HPDE6-E6E7 (cell line): ENCODE measurements around the gene ACSF2.

ENCODE experiments used
- DNase-seq: peaks from one replicate; pipeline ENCODE4 v3.0.0; 2011; ENCODE audit warnings: missing footprints; ENCODE audit errors: extremely low spot score

ACSF2 gene

DNA sequence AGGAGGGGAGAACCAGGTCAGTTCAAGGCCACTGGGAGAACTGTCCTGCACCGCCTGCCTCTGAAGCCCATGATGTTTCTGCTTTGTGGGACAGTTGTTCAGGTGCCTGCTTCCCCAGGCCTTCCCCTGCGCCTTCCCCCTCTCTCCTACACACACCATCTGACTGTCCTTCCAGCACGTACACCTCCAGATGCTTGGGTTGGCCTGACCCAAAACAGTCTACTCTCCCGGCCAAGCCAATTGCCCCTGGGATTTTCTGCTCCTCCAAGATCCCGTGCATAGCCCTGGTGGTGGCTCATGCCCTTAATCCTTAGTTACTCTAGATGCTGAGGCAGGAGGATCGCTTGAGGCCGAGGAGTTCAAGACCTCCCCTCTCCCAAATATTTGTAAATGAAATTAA is 52.0 kb downstream of the ACSF2 start:
- DNase-seq = no peak

GRCh38 chr17:50478391-50479381 is 52.7 kb downstream of the ACSF2 start, which contains the start of gene RSAD1:
RSAD1 (plus strand) TSS chr17:50478860; CDS start chr17:50478885, 25 bp downstream.
- peak; percentile 67 for DNase-seq

DNA sequence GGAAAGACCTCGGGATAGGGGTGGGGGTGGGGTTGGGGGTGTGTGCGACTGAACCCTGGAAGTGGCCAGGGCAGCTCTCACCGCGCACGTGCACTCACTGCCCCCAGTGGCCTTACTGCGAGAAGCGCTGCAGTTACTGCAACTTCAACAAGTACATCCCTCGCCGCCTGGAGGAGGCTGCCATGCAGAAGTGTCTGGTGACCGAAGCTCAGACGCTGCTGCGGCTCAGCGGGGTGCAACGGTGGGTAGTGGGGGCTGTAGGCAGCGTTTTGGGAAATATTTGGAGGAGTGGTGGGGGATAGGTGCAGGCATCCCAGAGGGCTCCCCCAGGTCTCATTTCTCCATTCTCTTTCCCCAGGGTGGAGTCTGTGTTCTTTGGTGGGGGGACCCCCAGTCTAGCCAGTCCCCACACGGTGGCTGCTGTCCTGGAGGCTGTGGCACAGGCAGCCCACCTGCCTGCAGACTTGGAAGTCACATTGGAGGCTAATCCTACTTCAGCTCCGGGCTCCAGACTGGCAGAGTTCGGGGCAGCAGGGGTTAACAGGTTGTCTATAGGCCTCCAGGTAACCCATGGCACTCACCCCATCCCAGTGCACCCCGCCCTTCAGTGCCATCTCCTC is 53.6 kb downstream of the ACSF2 start:
- peak; percentile 82 for DNase-seq

GRCh38 chr17:50480142-50480764 is 54.2 kb downstream of the ACSF2 start:
- DNase-seq = no peak

- DNase-seq = no peak
Measured at GRCh38 chr17:50480854-50481490, 55.0 kb downstream of the ACSF2 start.

- DNase-seq = no peak
Measured at GRCh38 chr17:50481648-50482047, 55.6 kb downstream of the ACSF2 start.

- no peak for DNase-seq
Measured at GRCh38 chr17:50482110-50482509, 56.1 kb downstream of the ACSF2 start.

GRCh38 chr17:50482516-50482915 is 56.5 kb downstream of the ACSF2 start:
- peak; percentile 76 for DNase-seq

- no peak for DNase-seq
Measured at GRCh38 chr17:50483266-50483665, 57.2 kb downstream of the ACSF2 start.

GRCh38 chr17:50484386-50485155 is 58.6 kb downstream of the ACSF2 start:
- DNase-seq = no peak

DNA sequence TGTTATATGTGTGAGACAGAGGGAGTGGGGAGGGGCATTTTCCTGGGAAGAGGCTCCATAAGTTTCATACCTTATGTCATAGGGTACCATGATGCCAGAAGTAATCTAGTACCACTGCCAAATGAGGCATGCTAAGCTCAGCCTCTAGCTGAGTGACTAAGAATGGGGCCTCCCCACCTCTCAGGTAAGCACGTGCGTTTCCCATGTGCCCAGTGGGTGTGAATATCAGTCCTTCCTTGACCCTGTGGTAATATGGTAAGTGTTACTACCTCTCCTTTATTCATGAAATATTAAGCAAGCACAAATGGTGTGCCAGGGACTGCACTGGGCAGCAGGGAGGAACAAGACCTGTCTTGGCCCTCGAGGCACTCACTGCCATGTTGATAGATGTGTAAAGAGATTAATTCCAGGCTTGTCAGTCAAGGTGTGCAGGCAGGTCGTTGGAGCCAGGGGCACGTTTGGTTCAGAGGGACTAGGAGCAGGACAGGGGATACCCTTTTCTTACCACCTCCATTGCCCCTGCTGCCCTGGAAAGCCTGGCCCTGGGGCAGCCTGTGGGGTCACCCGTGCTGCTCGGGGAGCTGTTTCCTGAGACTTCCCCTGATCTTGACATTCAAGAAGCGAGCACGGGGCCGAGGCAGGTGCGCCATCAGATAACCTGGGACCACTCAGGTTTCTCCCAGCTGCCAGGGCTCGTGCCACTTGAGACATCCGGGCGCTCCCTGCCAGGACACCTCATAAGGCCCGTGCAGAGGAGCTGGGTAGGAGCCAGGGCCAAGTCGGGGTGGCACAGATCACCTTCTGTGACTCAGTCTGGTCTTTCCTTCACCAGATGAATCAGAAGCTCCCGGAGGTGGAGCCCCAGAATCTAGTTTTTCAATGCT is 61.4 kb downstream of the ACSF2 start:
- peak; percentile 99 for DNase-seq

GRCh38 chr17:50488880-50489279 is 62.9 kb downstream of the ACSF2 start:
- DNase-seq = no peak

DNA sequence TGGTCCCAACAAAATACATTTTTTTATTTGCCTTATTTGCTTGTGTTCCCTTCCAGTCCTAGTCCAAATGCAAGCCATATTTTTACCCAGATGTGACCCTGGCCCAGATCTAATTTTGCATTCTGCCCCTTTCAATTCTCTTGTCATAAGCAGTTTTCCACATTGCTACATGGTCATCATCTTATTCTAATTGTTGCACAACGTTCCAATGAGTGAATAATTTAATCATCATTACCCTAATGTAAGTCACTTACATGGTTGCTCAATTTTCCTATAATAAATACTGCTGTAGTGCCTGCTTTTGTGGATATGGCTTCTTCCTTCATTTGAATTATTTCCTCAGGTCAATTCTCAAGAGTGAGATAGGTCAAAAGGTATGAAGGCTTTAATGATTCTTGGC is 65.5 kb downstream of the ACSF2 start:
- DNase-seq = no peak

- no peak for DNase-seq
Measured at GRCh38 chr17:50492214-50492613, 66.2 kb downstream of the ACSF2 start.

DNA sequence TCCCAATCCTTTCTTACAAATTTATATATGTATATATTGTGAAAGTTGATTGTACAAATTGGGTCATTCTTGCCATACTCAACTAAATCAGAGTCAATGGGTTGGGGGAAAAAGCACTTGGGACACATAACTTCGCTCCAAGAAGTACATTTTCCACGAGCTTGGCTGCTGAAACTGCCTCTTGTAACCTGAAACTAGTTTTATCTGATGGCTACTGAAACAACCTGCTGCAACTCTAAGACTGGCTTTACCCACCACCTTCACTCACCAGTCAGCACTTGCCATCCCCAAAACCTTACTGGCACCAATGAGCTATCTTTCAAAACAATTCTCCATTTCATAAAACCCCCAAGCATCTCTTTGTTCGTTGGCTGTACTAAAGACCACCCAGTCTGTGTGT is 67.7 kb downstream of the ACSF2 start:
- DNase-seq = no peak

- no peak for DNase-seq
Measured at GRCh38 chr17:50495217-50495823, 69.3 kb downstream of the ACSF2 start.

- no peak for DNase-seq
Measured at GRCh38 chr17:50495918-50496317, 69.9 kb downstream of the ACSF2 start.

- DNase-seq = peak; percentile 77
Measured at GRCh38 chr17:50498021-50498874, 72.2 kb downstream of the ACSF2 start.

GRCh38 chr17:50499270-50499669 is 73.3 kb downstream of the ACSF2 start:
- DNase-seq = no peak
